Epithelial cell of prostate (primary cell): ENCODE measurements around the gene CACNA2D2.
"Not testable (repeated sequence)": the region's sequence is repeated elsewhere in the genome, so short reads cannot be mapped to it uniquely, and the experiment has no call there.

Source experiments
- DNase-seq: peaks from one replicate; pipeline ENCODE4 v3.0.0-alpha.2; 2011; ENCODE audit warnings: low read depth, low spot score
- H3K27ac ChIP-seq: fragments of 450-650 bp; 2 replicates; pipeline ENCODE4 v1.5.1; 2017; ENCODE audit warnings: mild to moderate bottlenecking

The CACNA2D2 gene

DNA sequence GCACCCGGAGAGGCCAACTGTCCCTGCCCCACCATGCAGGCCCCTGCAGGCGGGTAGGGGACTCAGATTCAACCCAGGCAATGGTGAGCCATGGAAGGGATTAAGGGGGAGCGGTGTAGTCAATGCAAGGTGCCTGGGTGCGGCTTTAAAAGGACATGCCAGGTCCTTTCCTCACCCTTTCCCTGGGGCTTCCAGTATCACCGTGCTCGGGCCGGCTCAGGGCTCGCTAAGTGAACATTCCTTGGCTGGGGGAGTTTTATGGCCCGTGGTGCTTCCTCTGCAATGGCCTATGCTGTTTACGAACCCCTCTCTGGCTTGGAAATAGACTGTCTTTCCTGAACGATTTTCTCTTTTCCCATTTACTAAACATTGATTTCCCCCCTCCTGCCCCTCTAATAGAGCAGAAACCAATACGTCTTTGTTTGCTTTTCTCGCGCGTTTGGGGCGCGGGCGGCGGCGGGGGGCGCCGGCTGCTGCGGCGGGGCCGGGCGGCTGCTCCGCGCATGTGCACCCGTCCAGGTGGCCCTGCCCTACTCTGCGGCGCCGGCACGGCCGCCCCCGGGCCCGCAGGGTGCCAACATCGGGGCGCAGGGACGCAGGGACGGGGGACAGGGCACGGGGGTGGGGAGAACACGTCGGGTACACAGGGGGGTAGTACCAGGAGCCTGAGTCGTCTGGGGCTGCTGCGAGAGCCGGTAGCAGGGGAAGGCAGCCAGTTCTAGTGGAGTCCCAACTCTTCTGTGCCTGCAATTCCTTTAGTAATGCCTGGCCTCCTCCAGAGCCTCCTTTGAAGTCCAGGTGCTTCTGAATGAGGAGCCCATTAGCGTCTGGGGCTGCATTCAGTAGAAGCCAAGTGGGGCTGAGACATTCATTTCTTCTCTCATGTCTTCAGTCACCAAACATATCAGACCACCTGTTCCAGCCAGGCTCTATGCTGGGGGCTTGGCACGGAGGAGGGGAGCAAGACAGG is 26.9 kb upstream of the CACNA2D2 start:
- H3K27ac ChIP-seq: no peak overlapping the region
- DNase-seq: no peak

DNA sequence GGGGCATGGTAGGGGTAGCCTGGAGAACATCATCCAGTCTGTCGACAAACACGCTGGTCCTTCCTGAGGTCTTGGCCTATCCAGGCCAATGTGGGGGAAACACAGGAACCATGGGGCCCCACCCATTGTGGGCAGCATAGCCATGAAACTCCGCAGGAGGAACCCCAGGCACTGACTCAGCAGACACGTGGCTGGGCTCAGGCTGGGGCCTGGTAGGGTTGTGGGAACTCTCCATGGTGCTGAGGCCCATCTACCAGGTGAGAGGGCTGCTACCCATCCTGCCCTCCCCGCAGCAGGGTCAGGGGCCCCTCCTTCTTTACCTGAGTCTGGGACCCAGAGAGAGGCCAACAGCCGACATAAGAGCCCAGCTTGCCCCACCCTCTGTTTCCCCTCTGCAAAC is 22.6 kb upstream of the CACNA2D2 start:
- no peak overlapping the region for H3K27ac ChIP-seq
- DNase-seq: peak; percentile 26

DNA sequence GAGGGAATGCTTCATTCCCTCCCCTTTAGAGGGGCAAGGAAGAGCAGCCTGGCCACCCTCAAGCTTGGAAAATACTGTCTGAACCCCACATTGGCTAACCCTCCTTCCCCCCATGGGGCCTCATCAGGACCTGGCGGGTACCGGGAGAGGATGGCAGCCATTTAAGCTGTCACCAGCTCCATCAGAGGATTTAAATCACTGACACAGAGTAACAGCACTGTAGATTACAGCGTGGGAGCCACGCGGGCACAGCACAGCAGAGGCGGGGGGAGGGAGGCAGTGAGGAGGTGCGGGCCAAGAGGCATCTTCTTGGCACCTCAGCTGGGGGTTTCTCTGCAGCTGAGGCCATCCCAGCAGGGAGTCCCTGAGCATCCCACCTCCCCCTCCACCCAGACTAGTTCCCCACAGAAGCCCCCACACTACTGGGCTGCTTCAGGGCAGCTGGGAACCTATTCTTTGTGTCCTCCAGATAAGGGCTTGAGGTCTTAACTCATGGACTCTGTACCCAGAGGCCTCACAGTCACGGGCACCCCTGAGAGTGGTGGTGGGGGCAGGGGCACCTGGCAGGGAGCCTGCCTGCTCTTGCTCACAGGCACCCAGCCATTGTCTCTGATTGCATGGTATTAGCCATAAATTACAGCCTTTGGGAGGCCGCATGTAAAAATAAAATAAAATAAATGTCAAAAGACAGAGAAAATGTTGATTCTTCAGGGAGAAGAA is 21.9 kb upstream of the CACNA2D2 start:
- DNase-seq: no peak
- H3K27ac ChIP-seq: no peak overlapping the region

DNA sequence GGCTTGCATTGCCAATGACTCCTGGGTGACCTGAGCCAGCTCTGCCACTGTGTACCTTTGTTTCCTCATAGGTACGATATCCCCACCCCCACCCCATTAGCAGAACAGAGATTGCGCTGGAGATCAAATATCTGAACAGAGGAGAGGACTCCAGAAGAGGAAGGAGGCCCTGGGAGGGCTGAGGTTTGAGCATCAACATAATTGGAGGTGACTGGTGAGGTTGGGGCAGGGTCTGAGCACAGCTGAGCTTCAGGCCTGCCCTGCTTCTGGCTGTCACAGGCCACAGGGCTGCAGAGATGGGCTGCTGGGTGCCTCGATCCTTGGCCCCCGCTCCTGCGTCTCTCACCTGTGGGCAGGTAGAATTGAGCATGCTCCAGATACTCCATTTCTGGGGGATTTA is 21.3 kb upstream of the CACNA2D2 start:
- DNase-seq: no peak
- H3K27ac ChIP-seq: no peak overlapping the region

DNA sequence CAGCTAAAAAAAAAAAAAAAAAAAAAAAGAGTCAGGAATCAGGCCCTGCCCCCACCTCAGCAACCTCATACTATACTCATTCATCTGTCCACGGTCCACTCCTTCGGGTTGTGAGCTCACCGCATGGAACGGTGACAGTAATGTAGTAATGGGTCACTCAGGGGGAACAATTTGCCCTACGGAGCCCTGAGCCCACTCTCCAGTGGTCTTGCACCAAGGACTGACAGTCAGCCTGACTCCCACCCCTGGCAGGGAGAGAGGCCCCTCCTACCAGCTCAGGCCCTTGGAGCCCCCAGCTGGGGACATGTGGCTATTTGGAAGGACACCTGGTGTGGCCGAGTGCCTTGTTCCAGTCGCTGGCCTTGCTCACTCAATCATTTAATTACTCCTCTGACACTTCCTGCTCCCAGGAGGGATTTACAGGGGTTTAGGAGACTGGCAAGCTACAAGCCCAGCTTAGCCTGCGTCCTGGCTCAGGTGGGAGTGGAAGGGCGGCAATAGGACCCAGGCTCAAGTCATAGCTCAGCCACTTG is 19.9 kb upstream of the CACNA2D2 start:
- no peak overlapping the region for H3K27ac ChIP-seq
- no peak for DNase-seq

DNA sequence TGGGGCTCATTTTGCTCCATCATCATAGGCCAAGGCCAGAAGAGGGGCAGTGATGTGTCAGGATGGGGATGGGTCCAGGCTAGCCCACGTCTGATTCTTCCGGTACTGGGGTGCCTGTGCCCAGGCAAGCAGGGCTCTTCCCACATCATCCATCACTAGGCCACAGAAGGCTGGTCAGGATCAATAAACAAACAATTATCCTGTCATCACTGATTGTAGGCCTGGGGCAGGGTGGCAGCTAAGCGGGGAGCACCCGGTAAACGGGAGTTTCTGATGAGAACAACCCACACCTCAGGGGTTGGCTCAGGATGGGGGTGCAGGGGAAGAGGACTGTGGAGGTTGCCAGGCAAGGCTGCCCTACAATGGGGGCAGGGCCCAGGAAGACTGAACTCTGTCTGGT is 18.1 kb upstream of the CACNA2D2 start:
- no peak for DNase-seq
- H3K27ac ChIP-seq: no peak overlapping the region

DNA sequence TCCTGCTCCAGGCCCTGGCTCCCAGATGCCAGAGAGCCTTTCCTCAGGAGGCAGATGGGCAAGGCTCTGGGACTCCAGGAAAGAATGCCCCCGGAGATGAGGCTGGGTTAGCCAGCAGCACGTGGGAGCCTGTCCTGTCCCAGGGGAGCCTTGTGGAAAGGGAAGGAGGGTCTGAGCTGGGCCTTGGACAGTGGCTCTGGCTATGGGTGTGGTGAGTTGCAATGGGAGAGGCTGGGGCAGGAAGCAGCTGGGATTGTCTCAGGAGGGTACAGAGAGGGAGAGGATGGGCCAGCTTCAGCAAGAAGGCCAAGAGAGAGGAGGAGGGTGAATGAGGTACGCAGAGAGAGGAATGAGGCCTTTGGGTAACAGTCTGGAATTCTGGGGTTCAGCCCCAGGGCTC is 17.4 kb upstream of the CACNA2D2 start:
- no peak for DNase-seq
- no peak overlapping the region for H3K27ac ChIP-seq

DNA sequence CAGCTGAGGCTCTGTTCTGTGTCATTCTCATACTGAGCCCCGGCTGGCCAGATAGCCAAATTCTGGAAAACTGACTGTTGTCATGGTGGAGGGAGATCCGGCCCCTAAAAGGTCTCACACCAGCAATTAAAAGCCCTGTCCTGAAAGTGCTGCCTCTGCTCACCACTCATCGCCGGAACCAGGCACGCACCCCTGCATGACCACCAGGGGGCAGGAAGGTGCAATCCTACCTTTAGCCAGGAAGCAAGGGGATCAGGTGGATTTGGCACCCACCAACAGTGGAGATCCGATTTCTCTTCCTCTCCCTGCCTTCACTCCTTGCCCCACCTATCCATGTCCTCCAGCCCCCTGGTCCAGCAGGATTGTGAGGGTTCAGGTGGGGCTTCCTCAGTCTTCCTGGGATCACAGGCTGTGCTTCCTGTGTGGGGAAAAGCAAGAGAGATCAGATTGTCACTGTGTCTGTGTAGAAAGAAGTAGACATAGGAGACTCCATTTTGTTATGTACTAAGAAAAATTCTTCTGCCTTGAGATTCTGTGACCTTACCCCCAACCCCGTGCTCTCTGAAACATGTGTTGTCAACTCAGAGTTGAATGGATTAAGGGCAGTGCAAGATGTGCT is 16.1 kb upstream of the CACNA2D2 start:
- no peak for DNase-seq

DNA sequence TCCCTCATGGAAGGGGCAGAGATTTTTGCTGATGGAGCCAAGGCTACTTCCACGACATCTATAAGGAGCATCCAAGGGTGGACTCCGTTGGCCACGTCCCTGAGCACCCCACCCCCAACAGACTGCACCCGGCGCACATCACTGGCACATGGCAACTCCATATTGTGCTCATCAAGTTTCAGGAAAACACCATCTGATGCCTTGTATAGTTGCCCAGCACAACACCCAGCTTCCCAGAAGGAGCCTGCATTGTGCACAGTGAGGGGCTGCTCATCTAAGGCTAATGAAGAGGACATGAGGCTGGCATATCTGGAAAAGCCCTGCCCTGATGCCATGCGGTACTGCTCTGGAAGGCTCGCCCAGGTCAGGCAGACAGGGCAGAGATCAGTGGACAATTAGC is 15.0 kb upstream of the CACNA2D2 start:
- DNase-seq: no peak
- H3K27ac ChIP-seq: no peak overlapping the region

More for the DNA sequence above, 16.1 kb upstream of the CACNA2D2 start:
- H3K27ac ChIP-seq: no peak overlapping the region

DNA sequence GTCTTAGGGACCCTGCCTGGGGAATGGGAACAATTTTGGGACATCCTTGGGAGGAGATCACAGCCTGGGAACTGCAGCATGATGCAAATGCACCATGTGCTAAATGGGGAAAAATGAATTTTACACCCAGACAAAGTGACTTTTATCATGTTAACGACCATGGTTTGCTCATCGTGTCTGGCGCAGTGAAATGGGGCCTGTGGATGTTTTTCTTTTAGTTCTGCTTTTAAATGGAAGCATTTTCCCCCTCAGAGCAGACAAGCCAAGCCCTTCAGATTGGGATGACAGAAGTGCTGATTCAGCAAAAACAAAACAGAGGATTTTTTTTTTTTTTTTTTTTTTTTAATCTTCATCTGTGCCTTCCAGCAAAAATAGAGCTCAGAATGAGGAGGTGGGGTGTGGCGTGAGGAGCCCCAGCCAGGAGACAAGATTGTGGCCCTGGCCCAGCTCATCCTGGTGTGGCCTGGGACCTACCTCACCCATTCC is 14.3 kb upstream of the CACNA2D2 start:
- no peak for DNase-seq

DNA sequence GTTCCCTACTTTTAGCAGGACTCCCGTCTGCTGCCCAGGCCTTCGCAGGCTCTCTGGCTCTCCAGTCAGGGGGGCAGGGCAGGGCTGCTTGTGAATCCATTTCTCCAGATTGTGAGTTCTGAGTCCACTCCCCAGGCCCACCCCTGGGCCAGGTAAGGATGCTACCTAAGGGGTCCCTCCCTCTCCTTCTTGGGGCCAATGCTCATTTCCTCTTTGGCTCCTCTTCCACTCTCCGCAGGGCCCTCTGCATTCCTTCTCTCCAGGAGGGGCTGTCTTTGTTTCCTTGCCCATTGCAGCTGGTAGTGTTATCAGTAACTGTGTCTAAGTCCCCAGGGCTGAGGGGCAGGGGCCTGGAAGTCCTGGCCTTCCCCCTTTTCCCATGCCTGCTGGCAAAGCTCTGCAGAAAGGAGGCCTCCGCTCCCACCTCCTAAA is 13.0 kb upstream of the CACNA2D2 start:
- H3K27ac ChIP-seq: no peak overlapping the region
- DNase-seq: no peak

More for the DNA sequence above, 14.3 kb upstream of the CACNA2D2 start:
- H3K27ac ChIP-seq: no peak overlapping the region

DNA sequence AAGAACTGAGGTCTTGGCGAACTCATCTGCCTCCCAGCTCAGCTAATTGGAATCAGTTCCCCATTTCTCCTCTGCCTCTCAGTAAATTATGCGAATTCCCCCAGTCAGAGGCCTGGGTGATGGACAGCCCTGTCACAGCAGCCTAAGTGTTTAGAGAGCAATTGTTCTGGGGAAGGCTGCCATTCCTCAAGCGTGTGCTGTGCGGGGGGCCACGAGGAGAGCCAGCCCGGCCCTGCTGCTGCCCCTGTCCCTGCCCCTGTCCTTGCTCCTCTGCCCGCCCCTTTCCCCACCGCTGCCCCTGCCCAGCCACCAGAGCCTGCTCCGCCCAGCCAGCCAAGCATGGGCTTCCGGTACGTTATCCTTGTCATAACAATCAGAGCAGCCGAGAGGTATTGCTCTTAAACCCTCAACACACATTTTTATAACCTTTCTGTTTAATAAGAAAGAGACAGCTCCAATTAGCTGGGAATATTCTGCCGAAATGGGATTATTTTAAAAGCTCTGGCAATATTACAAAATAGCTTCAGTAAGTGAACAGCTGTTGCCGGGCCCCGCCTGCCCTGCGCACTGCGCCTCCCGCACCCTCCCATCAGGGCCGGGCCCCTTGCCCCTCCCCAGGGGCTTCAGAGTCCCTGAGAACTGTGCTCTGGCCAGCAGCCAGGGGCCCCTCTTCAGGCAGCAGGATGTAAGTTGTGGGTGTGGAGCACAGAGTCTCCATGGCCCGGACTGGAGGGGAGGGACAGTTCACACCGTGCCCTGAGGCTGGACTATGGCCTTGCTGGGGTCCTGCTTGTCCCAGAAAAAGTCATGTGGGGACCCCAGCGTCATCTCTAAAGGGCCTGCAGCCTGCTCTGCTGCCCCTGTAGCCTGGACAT is 12.4 kb upstream of the CACNA2D2 start:
- no peak for DNase-seq
- H3K27ac ChIP-seq: no peak overlapping the region

DNA sequence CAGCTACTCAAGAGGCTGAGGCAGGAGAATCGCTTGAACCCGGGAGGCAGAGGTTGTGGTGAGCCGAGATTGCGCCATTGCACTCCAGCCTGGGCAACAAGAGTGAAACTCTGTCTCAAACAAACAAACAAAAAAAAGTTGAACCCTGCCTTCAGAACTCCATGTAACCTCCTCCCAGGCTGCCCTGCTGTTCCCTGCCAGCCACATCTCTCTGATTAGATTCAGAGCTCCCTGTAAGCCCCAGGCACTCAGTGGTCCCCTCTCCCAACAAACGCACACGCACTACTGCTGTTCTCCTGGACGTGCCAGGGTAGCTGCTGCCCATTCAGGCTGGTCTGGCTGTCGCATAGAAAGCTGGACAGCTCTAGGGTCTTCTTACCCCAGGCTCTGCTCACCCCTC is 9.5 kb upstream of the CACNA2D2 start:
- not testable (repeated sequence) for DNase-seq, H3K27ac ChIP-seq

DNA sequence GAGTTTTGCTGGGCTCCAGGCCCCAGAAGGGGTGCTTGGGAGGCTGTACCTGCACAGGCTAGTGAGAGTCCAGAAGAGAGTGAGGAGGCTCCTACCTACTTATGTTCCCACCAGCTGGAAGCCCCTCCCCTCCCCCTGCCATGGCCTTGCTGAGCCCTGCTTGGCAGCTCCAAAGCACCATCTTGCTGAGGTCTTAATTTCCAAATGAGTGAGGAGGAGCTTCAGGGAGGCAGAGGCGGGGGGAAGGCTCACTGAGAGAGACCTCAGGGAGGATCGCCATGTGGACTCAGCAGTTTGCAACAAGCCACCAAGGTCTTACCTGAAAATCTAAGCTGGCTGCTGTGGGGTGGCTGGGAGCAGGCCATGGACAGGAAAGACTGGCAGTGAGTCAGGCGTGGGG is 8.7 kb upstream of the CACNA2D2 start:
- no peak overlapping the region for H3K27ac ChIP-seq
- no peak for DNase-seq

DNA sequence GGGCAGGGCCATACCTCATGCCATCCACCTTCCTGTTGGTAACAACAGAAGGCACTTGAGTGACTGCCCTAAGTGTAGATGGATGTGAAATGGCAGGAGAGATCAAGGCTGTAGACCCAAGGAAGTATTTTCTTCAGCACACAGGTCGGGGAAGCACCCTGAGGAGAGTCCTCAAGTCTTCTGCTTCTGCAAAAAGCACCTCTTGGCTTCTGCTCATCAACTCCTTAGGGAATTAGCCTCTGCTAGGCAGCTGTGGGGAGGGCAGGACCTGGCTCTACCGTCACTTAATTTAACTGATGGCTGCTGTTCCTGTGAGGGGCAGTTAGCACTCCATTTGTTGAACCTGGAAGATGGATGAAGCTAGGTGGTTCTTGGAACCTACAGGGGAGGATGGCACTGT is 6.9 kb upstream of the CACNA2D2 start:
- no peak for DNase-seq
- no peak overlapping the region for H3K27ac ChIP-seq

DNA sequence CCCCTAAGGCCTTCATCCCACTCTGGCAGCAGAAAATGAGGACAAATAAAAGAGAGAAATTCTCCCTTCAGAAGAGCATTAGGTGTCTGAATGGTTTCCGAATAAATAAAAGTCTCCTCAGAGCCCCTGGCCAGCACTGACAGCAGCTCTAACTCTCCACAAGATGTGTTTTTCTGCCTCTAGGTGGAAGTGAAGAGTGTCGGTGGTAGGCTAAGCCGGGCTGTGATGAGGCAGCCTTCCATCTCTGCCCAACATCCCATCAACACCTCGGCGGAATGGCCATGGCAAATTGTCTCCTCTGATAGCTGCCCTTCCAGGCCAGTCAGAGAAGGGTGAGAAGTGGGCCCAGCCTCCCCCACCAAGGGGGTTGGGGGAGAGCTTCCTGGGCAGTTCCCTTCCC is 6.3 kb upstream of the CACNA2D2 start:
- no peak for DNase-seq
- H3K27ac ChIP-seq: no peak overlapping the region

DNA sequence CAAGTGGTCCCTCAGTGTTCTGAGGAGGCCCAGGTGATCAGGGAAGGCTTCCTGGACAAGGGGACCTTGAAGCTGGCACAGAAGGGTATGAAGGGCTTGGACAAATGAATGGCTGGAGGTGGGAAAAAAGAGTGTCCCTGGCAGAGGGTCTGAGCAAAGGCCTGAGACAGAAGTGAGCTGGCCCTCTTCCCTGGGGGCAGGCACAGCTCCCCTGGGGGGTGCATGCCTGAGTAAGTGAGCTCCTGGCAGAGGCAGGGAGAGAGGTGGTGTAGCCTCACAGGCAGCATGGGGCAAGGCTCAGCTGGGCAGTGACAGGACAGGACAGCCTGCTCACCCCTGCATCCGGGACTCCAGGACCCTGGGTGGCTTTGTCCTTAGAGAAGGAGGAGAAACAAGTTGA is 5.4 kb upstream of the CACNA2D2 start:
- DNase-seq: no peak
- H3K27ac ChIP-seq: no peak overlapping the region

DNA sequence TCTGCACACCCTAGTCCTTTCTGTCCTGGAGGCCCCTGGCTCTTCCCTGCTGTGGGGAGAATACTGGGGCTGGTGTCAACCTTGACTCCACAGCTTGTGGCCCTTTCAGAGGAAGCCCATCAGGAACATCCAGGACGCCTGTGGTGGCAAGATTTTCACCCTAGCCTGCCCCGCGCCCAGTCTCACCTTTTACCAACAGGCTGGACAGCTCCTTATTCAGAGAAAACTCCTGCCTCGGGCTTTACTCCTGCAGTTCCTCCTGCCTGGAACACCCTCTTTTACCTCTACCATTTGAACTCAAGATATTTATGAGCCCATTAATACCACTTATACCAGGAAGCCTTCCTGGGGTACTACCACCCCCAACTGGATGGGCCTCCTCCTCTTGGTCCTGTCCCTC is 2.7 kb upstream of the CACNA2D2 start:
- H3K27ac ChIP-seq: no peak overlapping the region
- no peak for DNase-seq

DNA sequence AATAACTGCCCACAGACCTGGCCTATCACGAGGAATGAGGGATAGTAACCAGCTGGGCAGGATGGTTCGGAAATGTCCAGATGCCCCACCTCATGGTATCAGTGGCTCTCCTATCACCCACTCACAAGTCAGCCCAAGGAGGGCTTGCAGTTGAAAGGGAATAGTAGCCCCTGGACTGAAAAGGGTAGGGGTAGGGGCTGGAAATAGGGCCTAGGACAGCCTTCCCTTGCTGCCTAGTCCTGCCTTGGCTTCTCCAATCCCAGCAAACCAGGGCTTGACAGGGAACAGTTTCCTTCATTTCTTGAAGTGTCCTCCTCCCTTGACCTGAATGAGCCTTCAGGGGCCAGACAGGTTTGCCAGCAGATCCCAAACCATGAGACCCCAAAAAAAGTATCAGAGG is 1.2 kb upstream of the CACNA2D2 start:
- H3K27ac ChIP-seq: no peak overlapping the region
- no peak for DNase-seq
